ENCODE results near the gene ISG15. TPM values are rescaled to one million over a fixed set of nuclear protein-coding genes. Genes with fewer than 3 reads are reported as not detected.
A peak's percentile ranks its signal among the peaks of the same experiment; 100 is the strongest.
"Not testable (repeated sequence)": the region's sequence is repeated elsewhere in the genome, so short reads cannot be mapped to it uniquely, and the experiment has no call there.

Gene ISG15
- total RNA-seq, 1 donor from 2014 or later: 12.1 TPM

DNA sequence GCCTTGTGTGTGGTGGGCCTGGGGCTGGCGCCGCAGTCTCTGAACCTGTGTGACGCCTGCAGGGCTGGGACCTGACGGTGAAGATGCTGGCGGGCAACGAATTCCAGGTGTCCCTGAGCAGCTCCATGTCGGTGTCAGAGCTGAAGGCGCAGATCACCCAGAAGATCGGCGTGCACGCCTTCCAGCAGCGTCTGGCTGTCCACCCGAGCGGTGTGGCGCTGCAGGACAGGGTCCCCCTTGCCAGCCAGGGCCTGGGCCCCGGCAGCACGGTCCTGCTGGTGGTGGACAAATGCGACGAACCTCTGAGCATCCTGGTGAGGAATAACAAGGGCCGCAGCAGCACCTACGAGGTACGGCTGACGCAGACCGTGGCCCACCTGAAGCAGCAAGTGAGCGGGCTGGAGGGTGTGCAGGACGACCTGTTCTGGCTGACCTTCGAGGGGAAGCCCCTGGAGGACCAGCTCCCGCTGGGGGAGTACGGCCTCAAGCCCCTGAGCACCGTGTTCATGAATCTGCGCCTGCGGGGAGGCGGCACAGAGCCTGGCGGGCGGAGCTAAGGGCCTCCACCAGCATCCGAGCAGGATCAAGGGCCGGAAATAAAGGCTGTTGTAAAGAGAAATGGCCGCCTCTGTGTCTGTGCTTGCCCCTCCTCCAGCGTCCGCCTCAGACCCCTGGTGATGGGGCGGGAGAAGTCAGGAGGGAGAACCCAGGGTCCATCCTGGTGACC lies 788 bp downstream of the ISG15 start:
- ATAC-seq: peak; percentile 9

DNA sequence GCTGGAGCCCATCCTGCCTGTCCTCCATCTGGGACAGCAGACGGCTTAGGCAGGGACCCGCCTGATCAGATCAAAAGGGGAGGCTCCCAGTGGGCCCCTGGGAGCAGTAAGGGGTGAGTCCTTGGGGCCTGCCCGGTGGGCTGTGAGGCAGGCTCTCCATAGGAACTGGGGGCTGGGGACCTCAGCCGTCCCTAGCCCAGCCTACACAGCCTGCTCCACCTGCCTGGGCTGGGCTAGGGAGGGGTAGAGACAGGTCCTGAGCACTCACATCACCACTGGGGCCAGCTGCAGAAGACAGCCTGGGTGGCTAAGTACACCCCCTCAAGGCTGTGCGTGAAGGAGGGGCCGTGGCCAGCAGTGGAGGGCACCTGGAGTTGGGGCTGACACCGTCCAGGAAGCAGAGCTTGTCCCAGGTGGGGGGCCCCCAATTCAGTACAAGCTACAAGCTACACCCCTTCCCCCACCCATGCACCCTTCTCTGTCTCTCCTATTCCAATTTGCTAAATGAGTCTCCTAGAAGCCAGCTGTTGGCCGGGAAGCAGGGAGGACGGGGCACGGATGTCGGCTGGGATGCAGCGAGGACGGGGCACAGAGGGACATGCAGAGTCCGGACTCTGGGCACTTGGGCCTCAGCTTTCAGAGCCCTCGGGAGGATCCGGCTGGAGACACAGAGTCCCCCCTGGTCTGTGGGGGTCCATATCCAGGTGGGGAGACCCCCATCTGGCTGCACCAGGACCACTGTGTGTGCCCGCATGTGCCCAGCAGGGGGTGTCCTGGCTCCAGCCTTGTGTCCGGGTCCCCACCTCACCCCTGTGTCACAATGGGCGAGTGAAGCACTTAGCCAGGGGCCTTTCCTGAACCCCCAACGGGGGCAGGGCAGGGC lies 1.7 kb downstream of the ISG15 start:
- ATAC-seq: no peak

DNA sequence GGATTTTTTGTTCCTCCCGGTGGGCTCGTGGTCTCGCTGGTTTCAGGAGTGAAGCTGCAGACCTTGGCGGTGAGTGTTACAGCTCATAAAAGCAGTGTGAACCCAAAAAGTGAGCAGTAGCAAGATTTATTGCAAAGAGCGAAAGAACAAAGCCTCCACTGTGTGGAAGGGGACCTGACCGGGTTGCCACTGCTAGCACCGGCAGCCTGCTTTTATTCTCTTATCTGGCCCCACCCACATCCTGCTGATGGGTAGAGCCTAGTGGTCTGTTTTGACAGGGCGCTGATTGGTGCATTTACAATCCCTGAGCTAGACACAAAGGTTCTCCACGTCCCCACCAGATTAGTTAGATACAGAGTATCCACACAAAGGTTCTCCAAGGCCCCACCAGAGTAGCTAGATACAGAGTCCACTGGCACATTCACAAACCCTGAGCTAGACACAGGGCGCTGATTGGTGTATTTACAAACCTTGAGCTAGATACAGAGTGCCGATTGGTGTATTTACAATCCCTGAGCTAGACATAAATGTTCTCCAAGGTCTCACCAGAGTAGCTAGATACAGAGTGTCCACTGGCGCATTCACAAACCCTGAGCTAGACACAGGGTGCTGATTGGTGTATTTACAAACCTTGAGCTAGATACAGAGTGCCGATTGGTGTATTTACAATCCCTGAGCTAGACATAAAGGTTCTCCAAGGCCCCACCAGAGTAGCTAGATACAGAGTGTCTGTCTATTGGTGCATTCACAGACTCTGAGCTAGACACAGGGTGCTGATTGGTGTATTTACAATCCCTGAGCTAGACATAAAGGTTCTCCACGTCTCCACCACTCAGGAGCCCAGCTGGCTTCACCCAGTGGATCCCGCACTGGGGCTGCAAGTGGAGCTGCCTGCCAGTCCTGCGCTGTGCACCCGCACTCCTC lies 4.4 kb downstream of the ISG15 start:
- not testable (repeated sequence) for ATAC-seq

DNA sequence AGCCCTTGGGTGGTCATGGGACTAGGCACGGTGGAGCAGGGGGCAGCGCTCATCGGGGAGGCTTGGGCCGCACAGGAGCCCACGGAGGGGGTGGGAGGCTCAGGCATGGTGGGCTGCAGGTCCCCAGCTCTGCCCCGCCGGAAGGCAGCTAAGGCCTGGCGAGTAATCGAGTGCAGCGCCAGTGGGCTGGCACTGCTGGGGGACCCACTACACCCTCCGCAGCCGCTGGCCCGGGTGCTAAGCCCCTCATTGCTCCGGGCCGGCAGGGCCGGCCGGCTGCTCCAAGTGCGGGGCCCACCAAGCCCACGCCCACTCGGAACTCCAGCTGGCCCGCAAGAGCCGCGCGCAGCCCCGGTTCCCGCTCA lies 5.0 kb downstream of the ISG15 start:
- ATAC-seq: not testable (repeated sequence)

DNA sequence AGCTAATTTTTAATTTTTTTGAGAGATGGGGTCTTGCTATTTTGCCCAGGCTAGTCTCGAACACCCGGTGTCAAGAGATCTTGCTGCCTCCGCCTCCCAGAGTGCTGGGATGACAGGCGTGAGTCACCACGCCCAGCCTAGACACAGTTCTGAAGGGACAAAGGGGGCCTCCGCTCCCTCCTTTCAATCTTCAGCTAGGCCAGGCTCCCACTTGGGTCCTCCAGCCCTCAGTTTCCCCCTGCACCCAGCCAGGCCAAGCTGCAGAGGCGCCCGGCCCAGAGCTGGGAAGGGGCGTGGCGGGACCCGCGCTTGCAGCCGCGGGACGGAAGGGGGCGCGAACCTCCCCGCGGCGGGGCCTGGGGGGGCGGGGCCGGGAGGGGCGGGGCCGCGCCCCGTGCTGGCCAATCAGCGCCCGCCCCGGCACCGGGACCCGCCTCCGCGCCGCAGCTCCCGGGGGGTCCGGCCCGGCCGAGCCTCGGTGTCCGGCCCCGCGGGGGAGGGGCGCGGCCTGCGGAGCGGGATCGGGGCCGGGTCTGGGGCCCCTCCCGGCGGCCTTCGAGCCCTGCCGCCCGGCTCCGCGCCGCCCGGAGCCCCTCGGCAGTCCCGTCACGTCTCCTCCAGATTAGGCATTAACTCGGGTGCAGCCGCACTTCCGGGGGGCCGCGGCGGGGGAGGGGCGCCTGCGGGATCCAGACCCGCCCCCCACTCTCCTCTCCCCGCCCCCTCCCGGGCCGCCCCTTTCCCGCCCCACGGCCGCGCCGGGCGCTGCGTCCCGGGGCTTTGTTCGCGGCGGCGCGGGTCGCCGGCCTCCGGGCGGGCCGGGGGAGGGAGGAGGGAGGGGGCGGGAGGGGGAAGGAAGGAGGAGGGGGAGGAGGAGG lies 6.1 kb downstream of the ISG15 start:
- peak; percentile 77 for ATAC-seq

DNA sequence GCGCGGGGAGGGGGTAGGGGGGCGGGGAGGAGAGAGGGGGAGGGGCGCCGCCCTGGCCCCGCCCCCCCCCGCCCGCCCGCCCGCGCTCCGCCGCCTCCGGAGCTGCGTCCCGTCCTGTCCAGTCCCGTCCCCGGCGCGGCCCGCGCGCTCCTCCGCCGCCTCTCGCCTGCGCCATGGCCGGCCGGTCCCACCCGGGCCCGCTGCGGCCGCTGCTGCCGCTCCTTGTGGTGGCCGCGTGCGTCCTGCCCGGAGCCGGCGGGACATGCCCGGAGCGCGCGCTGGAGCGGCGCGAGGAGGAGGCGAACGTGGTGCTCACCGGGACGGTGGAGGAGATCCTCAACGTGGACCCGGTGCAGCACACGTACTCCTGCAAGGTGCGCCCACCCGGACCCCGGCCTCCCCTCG lies 6.7 kb downstream of the ISG15 start, which contains the start of gene AGRN:
TSS of gene AGRN (plus strand) at position 121 of the 405 bp plus-strand sequence. CDS start at position 174, 53 bp downstream.
- peak; percentile 19 for ATAC-seq

DNA sequence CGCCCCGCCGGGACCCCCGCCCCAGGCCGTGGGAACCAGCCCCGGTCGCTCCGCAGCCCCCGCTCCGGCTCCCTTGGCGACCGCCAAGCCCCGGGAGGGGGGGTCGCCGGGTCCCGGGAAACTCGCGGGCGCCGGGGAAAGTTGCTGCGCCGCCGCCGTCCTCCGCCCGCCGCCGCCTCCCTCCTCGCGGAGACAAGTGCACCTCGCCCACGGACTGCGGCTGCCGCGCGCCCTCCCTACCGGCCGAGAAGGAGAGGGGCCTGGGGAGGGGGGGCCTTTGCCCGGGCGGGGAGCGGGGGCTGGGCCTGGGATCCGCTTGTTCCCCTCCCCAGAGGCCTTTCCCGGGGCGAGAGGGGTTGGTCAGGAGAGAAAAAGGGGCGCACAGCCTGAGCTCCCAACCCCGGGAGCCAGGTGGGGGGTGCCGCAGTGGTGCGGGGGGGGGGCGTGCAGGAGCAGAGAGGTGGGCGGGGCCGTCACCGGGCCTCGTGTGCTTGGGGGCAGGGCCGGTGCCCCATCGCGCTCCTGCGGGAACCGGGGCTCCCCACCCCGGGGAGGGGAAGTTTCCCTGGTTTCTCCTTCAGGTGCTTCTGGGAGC lies 7.2 kb downstream of the ISG15 start:
- ATAC-seq: no peak

DNA sequence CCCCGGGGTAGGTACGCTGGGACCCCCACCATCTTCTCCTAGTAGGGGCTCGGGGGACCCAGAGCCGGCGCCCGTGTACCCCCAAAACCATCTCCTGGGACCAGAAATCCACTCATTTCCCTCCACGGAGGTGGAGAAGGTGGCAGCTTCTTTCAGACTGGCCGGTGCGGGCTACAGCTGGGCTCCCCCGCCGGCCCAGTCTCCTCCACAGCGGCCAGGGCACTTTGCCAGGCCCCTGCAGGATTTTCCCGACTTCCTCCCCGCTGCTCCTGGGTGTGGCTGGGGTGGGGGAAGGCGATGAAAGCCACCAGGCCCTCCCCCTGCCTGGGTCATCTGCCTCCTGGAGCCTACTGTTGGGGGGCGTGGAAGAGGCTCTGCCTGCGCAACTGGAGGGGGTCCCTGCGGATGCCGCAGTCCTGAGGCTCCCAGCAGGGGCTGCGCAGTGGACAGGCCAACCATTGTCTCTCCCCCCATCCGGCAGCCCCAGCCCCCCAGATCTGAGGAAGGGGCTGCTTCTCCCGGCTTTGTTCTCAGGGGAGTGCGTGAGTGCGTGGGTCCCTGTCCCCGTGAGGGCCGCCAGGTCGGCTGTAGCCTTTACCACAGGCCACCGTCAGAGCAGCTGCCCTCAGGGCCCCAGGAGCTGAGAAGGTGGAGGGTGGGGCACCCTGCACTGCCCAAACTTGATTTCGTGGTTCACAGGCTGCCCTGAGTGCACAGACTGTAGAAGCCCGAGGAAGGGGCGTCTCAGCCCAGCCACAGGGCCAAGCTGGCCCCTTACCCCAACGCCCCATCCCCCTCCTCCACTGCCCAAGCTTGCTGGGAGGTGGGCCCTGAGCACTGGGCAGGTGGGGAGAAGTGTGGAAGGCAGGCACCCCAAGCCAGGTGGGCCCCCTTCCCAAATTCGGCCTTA lies 8.0 kb downstream of the ISG15 start:
- peak; percentile 60 for ATAC-seq

DNA sequence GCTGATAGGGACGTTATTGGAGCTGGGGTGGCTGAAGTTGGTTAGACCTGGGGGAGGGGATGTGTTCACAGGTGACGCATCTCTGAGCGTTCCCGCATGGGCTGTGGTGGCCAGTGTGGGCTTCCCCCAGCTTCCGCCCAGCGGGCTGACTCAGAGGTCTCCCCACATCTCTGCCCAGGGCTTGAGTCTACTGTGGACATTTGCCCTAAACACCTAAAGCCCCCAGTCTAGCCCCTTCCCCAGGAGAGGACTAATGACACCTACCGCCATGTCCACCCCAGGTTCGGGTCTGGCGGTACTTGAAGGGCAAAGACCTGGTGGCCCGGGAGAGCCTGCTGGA lies 8.6 kb downstream of the ISG15 start:
- ATAC-seq: no peak

DNA sequence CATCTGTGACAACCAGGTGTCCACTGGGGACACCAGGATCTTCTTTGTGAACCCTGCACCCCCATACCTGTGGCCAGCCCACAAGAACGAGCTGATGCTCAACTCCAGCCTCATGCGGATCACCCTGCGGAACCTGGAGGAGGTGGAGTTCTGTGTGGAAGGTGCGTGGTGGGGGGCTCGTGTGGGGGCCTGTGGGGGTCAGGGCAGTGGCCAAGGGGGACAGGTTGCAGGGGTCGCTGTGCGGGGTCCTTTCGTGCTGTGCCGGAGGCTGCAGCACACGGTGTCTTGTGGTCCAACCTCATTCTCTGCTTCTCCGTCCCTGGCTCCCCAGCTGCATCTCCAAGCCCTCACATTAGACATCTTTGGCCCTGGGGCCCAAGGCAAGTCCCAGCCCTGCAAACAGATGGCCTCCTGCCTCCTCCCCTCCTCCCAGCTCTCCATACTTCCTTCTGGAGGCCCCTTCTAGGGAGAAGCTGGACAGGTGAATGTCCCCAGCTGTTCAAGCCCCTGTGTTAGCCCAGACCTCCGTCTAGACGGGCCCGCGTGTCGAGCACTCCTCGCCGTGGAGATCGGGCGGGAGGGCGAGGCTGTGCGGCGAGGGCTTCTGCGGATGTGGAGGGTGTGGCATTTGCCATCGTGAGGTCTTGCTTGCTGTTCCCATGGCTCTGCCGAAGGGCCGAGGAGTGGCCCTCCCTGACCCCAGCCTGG lies 9.2 kb downstream of the ISG15 start:
- ATAC-seq: no peak

DNA sequence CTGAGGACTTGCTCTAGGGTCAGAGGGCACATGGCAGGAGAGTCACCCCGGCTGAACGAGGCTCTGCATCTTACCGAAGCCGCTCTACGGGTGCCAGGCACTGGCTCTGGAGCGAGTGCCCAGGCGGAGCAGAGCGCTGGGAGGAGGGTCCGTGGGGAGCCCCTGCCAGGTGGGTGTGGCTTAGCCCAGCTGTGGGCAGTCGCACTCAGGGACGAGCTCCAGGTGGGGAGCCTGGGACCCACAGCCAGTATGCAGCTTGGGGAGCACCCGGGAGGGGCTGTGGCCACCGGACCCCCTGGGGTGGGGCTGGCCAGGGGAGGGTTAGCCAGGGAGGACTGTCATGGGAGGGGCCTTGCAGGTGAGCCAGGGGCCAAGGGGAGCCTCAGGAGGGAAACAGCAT lies 10.4 kb downstream of the ISG15 start:
- ATAC-seq: no peak

DNA sequence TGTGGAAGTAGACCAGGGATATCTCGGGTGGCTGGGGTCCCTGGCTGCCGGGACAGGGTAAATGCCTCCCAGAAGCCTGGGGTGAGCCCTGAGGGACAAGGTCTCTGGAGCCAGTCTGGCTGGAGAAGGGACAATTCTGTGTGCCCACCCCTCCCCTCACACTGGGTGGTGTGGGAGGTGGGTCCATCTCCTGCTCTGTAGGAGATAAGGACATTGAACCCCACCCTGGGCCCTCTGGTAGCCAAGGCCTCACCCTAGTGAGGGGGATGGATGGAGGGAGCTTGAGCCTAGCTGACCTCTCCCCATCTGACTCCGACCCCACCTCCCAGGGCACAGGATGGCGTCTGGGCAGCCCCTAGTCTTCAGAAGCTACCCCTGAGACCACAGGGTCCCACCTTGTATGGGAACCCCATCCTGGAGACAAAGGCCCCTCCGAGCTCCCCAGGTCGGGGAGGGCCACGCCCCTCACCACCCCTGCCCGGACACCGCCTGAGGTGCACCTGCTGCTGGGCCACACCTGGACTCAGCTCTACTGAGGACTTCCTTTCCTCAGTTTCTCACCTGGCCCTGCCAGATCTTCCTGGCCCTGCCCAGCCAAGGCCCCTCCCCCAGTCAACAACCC lies 11.0 kb downstream of the ISG15 start:
- ATAC-seq: no peak

DNA sequence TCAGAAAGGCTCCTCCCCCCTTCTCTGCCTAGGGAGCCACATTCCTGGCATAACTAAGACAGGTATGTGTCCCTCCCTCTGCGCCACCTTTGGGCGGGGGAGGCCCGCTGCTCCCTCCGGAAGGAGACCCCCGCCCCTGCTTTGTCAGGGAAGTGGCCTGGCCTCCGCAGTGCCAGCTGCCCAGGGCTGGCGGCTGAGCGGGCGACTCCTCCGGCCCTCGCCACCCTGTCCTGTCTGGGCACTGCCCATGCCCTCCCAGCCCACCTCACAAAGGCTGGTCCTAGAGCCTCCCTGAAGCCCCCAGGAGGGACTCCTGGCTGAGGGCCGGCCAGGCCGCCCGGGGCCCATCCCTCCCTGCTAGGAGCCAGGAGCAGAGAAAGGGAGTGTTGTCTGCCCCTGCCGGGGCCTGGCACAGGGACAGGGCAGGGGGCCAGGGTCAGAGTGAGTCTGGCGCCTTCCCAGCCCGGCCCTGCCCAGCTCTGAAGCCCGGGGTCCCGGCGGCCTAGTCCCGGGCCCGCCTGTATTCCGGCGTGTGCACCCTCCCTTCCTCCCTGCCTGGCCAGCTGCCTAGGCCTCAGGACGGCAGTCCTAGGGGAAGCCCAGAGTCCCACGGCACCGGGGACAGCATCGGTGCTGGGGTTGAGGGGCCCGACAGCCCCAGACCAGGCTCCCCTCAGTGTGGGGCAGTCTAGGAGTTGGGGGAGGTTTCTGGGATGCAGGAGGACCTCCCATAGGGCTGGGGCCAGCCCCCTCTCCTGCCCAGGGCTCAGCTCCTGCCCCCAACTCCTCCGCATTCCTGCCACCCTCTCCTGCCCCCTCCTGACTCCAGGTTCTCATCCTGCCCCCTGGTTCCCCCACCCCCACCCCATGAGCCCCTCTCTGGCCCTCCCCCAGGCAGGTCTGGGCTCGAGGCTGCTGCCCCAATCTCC lies 11.7 kb downstream of the ISG15 start:
- peak; percentile 60 for ATAC-seq

DNA sequence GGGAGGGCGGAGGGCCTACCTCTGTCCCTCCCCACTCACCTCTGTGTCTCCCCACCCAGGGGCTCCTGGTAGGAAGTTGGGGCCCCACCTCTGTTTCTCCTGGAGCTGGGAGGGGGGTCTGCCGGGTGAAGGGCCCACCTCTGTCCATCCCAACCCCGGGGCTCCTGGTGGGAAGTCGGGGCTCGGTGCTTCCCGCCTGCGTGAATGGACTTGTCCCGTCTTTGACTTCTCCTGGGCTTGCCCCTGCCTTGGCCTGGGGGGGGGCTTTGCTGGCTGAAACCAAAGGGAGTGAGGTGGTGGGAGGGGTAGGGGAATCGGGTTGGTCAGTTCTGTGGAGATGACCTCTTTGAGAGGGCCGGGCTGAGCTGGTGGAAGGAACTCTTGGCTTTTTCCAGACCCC lies 12.4 kb downstream of the ISG15 start:
- no peak for ATAC-seq

DNA sequence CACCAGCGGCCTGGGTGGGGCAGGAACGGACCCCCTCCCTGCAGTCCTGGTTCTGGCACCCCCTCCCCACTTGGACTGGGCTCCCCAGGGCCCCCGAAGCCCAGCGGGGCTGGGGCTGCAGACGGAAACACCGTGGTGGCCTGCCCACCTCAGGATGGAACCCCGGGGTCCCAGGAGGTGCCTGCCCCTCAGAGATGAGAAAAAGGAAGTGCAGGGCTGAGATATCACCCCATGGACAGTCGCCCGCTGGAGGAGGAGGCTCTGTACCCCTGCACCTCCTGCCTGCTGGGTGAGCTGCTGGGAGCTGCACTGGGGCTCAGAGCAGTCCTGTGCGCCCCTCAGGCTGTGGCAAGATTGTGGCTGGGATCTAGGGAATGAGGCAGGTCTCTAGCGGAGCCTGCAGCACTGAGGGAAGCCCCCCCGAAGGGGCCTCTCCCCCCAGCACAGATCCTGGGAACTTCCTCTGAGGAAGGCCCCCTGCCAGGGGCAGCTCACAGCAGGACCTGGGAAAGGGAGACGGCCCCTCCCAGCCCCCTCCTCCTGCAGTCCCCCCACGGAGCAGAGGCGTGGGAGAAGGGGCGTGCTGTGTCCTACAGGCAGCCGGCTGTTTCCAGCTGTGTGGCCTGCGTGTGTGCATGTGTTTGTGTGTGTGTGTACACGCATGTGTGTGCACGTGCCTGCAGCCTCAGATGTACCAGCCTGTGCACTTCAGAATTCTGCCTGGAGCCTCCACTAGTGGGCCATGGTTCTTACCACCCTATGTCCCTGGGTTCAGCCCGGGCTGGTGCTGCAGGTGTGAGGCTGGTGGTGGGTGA lies 13.5 kb downstream of the ISG15 start:
- ATAC-seq: no peak

DNA sequence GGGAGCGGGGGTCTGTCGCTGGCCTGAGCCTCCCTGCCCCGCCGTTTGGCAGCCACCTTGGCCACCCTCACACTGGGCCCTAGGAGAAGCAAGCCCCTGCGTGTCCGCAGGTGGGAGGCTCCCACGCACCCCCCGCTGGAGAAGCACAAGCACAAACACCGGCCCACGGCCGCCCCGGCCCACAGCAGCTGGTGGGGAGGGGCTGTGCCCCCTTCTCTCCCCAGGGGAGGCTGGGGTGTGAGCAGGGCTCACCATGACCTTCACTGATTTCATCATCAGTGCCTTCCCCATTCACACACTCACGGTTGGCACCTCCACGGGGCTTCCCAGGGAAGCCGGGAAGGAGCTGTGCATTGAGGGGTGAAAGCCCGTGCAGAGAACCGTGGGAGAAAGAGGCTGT lies 14.5 kb downstream of the ISG15 start:
- ATAC-seq: no peak

Data from esophagus mucosa (tissue), 1 donor.